Suppressor macrophage treated with lipopolysaccharide for 1 hour (primary cell): ENCODE measurements around the gene ADH7.
"Not testable (repeated sequence)": the region's sequence is repeated elsewhere in the genome, so short reads cannot be mapped to it uniquely, and the experiment has no call there.

Source experiments
- DNase-seq, 3 donors: peaks; one replicate each; pipeline ENCODE4 v3.0.0-alpha.2; 2020 to 2022

Gene ADH7

DNA sequence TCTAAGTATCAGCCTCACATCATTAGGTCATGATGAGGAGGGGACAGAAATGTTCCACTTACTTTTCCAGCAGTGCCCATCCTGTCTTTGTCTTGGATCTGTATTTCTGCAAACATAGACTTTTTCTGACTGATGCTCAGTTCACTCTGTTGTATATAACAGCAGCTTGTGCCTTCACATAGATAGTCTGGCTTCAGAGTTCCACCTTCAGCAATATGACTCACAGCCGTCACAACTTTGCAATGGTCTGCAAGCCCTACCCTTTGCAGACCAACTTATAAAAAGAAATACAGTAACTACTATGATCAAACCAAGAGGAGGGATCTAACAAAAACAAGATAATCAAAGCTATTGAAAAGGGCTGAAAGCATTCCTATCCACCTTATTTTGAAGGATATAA, at the start of gene ADH7:
TSS of gene ADH7 (minus strand) at position 189 of the 400 bp plus-strand sequence. CDS start at position 80, 109 bp downstream.
- no peak for DNase-seq

- DNase-seq = no peak
Observed at GRCh38 chr4:99483636-99484035, 48.5 kb upstream of the ADH7 start.

GRCh38 chr4:99473131-99473530, 38.0 kb upstream of the ADH7 start:
- DNase-seq = peak in 2 of 3 donors; percentile 1 to 20

- DNase-seq = no peak
Observed at GRCh38 chr4:99471896-99472295, 36.8 kb upstream of the ADH7 start.

DNA sequence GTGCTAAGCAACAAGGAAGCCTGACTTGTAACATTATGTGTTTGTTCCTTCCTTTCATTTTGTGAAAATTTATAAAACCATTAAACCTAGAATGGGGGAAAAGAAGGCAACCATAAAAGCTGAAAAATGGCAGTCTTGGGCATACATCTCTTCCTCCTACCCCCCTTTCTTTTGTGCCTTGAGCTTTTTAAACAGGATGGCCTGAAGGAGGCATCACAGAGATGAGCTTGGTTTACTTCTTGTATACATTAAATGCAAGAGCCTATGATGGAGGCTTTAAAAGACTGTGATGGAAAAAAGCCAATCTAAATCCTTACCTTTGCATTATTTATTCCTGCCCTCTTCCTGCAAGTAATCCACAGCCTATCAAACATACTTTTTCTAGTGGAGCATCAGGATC, 36.2 kb upstream of the ADH7 start:
- no peak for DNase-seq

DNA sequence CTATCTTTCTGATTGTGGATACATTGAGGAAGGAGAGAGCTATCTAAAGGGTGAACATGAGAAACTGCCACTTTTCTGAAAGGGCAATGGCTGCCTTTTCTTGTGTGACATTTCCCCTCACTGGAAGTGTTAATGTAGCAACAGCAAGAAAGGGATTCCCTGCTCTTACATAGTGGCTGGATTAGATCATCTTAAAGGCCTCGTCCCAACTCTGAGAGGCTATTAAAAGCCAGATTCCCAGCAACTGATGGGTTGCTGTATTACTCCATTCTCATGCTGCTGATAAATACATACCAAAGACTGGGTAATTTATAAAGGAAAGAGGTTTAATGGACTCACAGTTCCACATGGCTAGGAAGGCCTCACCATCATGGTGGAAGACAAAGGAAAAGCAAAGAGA, 33.7 kb upstream of the ADH7 start:
- DNase-seq = no peak

GRCh38 chr4:99467887-99468286, 32.7 kb upstream of the ADH7 start:
- no peak for DNase-seq

DNA sequence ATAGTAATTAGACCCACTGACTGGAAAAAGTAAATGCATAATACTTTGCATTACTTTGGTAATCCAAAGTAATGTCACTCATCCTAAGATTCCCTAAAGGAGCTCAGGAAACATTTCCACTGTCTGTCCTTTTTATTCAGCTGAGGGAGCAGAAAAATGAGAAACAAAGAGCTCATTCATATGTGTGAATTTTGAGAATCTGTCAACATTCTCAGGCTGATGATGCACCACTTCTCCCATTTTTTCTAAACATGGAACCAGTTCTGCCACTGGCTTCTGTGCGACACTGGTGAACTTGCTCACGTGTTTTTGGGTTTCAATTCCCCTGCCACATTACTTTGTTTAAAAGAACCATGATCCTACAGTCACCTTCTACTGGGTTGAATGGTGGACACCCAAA, 28.4 kb upstream of the ADH7 start:
- DNase-seq = no peak

- DNase-seq = peak; percentile 67 to 72 (median 68)
Observed at GRCh38 chr4:99462875-99463464, 27.8 kb upstream of the ADH7 start.

DNA sequence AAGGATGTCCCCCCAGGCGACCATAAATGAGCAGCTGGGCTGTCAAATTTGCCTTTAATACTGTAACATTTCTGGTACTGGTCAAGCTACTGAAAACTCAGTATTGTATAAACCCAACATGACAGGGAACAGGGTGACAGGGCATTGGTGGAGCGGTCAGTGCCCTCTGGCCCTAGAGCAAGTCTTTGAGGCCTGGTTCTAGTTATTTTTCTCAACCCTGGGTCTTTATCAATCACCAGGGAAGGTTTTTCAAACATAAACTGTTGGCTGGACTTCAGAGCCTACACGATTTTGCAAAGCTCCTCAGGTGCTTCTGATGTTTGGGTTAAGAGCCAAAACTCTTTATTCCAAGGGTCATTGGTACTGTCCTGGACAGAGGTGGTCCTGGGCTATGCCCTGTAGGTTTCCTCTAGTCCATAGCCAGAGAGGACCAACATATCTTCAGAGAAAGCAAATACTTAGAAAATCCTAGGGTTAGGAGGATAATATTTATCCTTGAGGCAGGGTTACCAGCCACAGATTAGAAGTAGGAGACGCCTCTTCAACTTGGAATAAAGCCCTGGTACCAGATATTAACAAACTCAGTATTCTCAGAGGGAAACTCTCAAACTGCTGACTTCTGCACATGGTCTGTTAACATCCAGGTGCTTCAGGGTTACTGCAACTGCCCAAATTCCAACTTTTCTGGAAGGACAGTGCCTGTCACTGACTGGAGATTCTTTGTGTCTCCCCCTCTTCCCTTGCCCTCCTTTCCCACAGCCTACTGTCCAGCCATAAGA, 26.7 kb upstream of the ADH7 start:
- no peak for DNase-seq

GRCh38 chr4:99459546-99460042, 24.5 kb upstream of the ADH7 start:
- DNase-seq = no peak

- DNase-seq = no peak
Observed at GRCh38 chr4:99458911-99459447, 23.8 kb upstream of the ADH7 start.

GRCh38 chr4:99457676-99458075, 22.5 kb upstream of the ADH7 start:
- no peak for DNase-seq

DNA sequence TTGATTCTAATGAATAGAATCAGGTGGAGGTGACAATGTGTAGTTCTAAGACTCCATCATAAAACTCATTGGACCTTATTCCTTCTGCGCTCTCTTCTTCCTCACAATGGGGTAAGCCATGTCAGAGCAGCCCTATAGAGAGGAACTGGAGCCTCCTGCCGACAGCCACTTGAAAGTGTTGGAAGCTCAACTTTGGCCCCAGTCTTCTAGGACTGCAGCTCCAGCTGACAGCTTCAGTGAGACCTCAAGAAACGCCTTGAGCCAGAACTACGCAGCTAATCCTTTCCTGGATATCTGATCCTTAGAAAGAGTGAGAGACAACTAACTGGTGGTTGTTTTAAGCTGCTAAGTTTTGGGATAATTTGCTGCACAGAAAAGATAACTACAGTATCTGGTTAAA, 22.1 kb upstream of the ADH7 start:
- no peak for DNase-seq

GRCh38 chr4:99447513-99447912, 12.4 kb upstream of the ADH7 start:
- peak in 1 of 3 donors; percentile 3 for DNase-seq

DNA sequence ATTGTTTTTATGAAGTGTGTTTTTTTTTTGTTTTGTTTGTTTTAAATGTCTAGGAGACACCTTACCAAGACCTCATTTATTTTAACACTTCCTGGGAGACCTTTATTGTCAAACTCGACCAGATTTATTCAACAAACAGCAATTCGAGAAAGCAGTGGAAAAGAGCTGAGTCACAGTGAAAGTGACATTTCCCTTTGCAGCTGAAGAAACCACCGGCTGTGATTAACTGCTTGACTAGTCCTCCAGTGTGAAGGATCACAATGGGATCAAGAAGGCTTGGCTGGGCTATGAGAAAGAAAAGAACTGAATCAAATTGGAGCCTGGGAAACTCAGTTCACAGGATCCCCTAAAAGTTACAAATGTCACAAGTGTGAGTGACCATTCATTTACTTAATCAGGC, 11.9 kb upstream of the ADH7 start:
- DNase-seq = peak; percentile 59 to 65 (median 65)

DNA sequence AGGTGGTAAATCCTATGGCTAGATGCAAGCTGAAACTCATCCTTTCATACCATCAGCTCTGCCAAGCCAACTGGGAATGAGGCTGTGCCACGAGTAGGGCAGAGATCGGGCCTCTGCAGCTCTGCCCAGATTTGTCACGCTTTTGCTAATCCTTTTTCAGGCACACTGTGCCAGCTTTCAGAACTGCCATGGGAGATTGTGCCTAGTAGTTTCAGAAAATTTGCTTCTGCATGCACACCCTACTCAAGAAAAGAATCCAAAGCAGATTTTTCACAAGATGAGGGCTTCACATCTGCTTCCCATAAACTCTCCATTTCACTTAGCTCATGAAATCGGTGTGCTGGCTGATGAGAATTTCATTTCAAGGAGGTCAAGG, 3.3 kb upstream of the ADH7 start:
- DNase-seq = no peak

- DNase-seq = no peak
Observed at GRCh38 chr4:99437723-99438404, 2.7 kb upstream of the ADH7 start.

DNA sequence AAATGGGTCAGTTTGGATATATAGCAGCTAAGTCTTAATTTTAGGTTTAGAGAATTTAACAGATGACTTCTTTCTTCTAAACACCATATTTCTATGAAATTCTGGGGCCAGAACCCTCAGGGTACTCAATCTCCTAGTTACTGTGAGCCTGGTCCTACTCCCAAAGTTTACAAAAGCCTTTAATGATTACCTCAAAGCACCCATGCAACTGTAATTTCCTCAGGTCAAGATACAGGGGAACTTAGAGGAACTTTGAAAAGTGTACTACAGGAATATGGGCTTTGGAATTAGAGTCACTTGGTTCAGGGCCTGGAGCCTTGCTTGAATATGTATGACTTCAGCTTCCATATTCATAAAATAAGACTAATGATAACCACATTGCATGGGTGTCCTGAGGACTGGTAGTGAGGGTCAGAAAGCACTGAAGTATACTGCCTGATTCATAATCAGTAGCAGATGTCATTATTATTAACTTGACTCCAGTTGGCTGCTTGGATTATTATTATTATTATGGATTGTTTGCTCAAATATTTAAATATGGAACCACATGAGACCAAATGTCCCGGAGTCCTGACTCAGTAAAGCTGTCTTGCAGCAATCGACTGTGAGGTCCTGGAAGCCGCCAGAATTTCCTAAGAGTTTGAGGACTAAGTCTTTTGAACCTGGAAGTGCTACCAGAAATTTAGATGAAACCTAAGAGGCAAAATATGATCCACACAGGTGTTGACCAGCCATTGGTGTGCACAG, 2.0 kb upstream of the ADH7 start:
- DNase-seq = no peak

GRCh38 chr4:99436462-99436861, 1.3 kb upstream of the ADH7 start:
- no peak for DNase-seq

DNA sequence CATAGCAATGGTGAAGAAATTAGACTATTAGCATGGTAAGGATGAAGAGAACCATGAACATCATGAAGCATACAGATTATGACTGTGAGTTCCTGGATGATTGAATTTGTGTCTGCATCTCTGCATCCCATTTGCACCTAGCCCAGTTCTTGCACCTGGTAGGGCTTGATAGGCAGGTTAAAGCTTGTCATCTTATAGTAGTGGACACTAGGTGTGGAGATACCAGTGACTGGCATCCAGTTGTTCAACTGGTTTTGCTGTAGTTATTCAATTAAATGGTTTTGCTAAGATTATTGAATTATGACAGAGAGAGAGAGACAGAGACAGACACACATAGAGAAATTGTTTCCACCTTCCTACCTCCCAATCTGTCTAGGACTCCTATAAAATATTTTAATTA, 5.0 kb downstream of the ADH7 start:
- no peak for DNase-seq

GRCh38 chr4:99417125-99417524, 18.0 kb downstream of the ADH7 start:
- DNase-seq = no peak

- DNase-seq = not testable (repeated sequence)
Observed at GRCh38 chr4:99415762-99416161, 19.4 kb downstream of the ADH7 start.
